ENCODE results near the gene HACE1. TPM values are rescaled to one million over a fixed set of nuclear protein-coding genes. Genes with fewer than 3 reads are reported as not detected.

Gene HACE1
- total and polyA plus RNA-seq, 10 donors: 3.8 to 17.3 (median 13.0) TPM

GRCh38 chr6:104714796-104715195 lies 144.9 kb downstream of the HACE1 start:
- Histone ChIP-seq H3K27me3 (replicated peaks in 1 of 7) (no peaks in the 10 kb centered on the region), H3K4me1 (peaks cover 0 to 5% (median 0%) of the 10 kb centered on the region in 6 donors), H3K27ac (no peak overlapping the region), H3K4me3 (no peak overlapping the region), H3K36me3 (no peaks in the 10 kb centered on the region), H3K9me3 (no peaks in the 10 kb centered on the region)
- TF ChIP-seq POLR2AphosphoS5 (IDR thresholded peaks at IDR 0.05) (no peak), POLR2A (IDR thresholded peaks at IDR 0.05) (no peak)
- TF ChIP-seq, protein P1, sequence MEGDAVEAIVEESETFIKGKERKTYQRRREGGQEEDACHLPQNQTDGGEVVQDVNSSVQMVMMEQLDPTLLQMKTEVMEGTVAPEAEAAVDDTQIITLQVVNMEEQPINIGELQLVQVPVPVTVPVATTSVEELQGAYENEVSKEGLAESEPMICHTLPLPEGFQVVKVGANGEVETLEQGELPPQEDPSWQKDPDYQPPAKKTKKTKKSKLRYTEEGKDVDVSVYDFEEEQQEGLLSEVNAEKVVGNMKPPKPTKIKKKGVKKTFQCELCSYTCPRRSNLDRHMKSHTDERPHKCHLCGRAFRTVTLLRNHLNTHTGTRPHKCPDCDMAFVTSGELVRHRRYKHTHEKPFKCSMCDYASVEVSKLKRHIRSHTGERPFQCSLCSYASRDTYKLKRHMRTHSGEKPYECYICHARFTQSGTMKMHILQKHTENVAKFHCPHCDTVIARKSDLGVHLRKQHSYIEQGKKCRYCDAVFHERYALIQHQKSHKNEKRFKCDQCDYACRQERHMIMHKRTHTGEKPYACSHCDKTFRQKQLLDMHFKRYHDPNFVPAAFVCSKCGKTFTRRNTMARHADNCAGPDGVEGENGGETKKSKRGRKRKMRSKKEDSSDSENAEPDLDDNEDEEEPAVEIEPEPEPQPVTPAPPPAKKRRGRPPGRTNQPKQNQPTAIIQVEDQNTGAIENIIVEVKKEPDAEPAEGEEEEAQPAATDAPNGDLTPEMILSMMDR (IDR thresholded peaks at IDR 0.05 in 8 of 11, conservative IDR thresholded peaks at IDR 0.05 in 3 of 11): no peak
- 81 to 89% (median 86%) methylated on average over 3 of the region's 3 CpGs for WGBS, 5 donors
- intact Hi-C loops (cut with DNase I; ENCODE audit: low total_unique reads): no loop called here
- no peak for DNase-seq

GRCh38 chr6:104713982-104714381 lies 145.7 kb downstream of the HACE1 start:
- no peak overlapping the region for H3K4me3 ChIP-seq
- intact Hi-C loops (cut with DNase I; ENCODE audit: low total_unique reads): no loop called here
- no peak overlapping the region for H3K27ac ChIP-seq
- no peaks in the 10 kb centered on the region for H3K9me3 ChIP-seq
- no peak for TF ChIP-seq POLR2A (IDR thresholded peaks at IDR 0.05)
- no peak for TF ChIP-seq POLR2AphosphoS5 (IDR thresholded peaks at IDR 0.05)
- TF ChIP-seq, protein P1 (IDR thresholded peaks at IDR 0.05 in 8 of 11, conservative IDR thresholded peaks at IDR 0.05 in 3 of 11): no peak
- 81 to 98% (median 86%) methylated on average over 2 of the region's 2 CpGs for WGBS, 5 donors
- DNase-seq: no peak
- H3K27me3 ChIP-seq (replicated peaks in 1 of 7): no peaks in the 10 kb centered on the region
- H3K36me3 ChIP-seq: no peaks in the 10 kb centered on the region
- peaks cover 0 to 5% (median 0%) of the 10 kb centered on the region in 6 donors for H3K4me1 ChIP-seq

DNA sequence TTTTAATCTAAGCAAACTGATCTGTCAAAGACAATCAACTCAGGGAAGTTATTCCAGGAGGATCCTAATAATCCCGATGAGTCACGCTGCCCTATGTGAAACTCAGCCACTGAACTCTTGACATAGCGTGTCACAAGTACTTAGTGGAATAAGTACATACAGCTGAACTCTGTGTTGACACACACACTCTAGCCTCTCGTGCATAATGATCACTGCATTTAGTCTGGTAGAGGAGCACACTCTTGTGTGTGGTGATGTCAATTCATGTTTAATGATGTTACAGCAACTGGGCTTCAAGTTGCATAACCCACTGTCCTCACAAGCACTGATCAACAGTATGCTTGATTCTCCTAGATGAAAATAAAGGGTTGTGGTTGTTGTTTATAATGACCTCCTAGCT lies 148.3 kb downstream of the HACE1 start:
- no peak for DNase-seq
- intact Hi-C loops (cut with DNase I; ENCODE audit: low total_unique reads): no loop called here
- H3K36me3 ChIP-seq: no peaks in the 10 kb centered on the region

GRCh38 chr6:104710543-104711335 lies 149.0 kb downstream of the HACE1 start:
- Histone ChIP-seq H3K9me3 (no peaks in the 10 kb centered on the region), H3K4me1 (peaks cover 0 to 8% (median 2%) of the 10 kb centered on the region in 6 donors), H3K27me3 (replicated peaks in 1 of 7) (no peaks in the 10 kb centered on the region), H3K4me3 (no peak overlapping the region), H3K36me3 (no peaks in the 10 kb centered on the region), H3K27ac (peak overlapping the region in 2 of 8 donors; percentile 1 to 47)
- DNase-seq: no peak
- 83 to 93% (median 88%) methylated on average over 4 of the region's 4 CpGs for WGBS, 5 donors
- intact Hi-C loops (cut with DNase I; ENCODE audit: low total_unique reads): no loop called here
- TF ChIP-seq POLR2A (IDR thresholded peaks at IDR 0.05): no peak
- TF ChIP-seq, protein P1 (IDR thresholded peaks at IDR 0.05 in 8 of 11, conservative IDR thresholded peaks at IDR 0.05 in 3 of 11): no peak
- TF ChIP-seq POLR2AphosphoS5 (IDR thresholded peaks at IDR 0.05): no peak

More for the DNA sequence above, 148.3 kb downstream of the HACE1 start:
- Histone ChIP-seq H3K4me3 (no peak overlapping the region), H3K9me3 (no peaks in the 10 kb centered on the region), H3K27me3 (replicated peaks in 1 of 7) (no peaks in the 10 kb centered on the region), H3K27ac (peak overlapping the region in 3 of 8 donors; percentile 1 to 47 (median 8)), H3K4me1 (peaks cover 0 to 5% (median 0%) of the 10 kb centered on the region in 6 donors)
- TF ChIP-seq, protein P1 (IDR thresholded peaks at IDR 0.05 in 8 of 11, conservative IDR thresholded peaks at IDR 0.05 in 3 of 11): no peak
- peak in 1 of 3 donors; percentile 49 for TF ChIP-seq POLR2AphosphoS5 (IDR thresholded peaks at IDR 0.05)
- 46 to 80% (median 67%) methylated on average over 4 of the region's 4 CpGs for WGBS, 5 donors

Data from spleen (tissue), 11 donors.